Measurements from ENCODE around the gene CRTC2. TPM values are rescaled to one million over a fixed set of nuclear protein-coding genes. Genes with fewer than 3 reads are reported as not detected.

Gene CRTC2
- polyA plus RNA-seq, 1 donor = 23.3 TPM

DNA sequence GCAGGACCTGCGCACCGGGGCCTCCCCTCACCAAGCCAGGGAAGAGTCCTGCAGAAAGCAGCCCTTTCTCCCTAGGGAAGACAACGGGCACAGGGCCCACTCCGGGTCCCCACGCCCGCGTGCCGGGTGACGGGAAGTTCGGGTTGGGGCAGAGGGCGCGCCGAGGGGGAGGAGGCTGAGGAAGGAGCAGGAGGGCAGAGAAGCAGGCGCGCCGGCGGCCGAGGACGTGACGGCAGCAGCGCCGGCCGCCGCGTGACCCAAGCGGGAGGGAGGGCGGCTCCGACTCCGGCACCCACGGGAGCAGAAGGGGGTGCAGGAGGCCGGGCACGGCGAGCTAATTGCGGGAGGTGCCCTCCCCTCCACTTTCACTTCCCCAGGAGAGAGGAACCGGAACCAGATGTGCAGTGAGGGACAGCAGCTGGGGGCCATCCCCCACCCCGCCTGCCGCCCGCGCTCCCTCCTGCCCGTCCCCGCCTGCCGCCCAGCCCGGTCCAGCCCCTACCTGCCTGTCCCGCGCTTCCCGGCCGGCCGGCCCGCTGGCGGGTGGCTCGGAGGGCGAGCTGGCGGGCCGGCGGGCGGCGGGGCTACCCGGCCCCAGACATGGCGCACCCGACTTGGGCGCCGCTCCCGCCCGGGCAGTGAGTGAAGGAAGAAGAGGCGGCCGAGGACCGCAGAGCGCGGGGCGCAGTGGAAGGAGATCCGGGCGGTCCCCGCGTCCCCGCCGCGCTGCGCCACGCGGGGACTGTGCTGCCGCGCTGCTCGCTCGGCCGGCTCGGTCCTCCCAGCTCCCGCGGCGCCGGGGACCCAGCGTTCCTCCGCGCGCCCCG, 12.4 kb downstream of the CRTC2 start:
- DNase-seq = peak; percentile 74

DNA sequence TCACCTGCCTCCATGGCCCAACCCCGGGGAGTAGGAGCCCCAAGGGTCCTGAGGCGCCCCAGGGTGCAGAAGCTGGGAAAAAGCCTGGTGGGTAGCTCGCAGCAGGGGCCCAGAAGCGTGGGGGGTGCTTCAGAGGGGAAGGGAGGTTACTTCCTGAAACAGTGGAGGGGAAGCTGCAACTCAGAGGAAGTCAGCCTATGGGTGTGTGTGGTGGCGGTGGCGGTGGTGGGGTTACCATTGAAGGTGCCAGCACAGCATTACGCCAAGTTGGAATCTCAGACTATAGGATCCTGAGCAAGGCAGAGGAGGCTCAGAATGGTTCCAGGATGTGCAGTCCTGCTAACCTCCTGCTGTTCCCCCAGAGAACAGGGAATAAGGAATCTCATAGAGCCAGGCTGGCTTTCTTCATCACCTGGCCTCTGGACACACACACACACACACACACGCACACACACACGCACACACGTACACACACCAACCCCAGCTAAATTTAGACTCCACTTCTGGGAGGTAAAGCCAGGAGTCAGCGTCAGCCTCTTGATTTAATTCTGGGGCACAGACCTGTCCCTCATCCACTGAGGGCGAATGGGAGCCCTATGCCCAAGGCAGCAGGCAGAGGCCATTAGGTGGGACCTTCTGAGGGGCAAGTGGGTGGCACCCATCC, 13.1 kb downstream of the CRTC2 start:
- DNase-seq = no peak

DNA sequence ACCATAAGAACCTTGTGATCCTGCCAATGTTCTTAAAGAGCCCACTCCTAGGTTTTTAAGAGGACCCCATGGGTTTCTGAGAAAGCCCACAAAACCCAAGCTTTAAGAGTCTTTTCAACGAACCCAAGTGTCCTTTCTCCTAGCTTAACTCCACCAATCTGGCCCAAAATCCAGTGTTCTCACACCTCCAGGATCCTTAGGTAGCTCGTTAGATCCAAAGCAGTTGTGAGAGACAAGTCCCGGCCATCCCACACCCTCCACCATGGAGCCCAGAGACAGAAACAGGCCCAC, 13.6 kb downstream of the CRTC2 start:
- no peak for DNase-seq

- no peak for DNase-seq
These were observed 14.2 kb downstream of the CRTC2 start for GRCh38 chr1:153944005-153944826.

DNA sequence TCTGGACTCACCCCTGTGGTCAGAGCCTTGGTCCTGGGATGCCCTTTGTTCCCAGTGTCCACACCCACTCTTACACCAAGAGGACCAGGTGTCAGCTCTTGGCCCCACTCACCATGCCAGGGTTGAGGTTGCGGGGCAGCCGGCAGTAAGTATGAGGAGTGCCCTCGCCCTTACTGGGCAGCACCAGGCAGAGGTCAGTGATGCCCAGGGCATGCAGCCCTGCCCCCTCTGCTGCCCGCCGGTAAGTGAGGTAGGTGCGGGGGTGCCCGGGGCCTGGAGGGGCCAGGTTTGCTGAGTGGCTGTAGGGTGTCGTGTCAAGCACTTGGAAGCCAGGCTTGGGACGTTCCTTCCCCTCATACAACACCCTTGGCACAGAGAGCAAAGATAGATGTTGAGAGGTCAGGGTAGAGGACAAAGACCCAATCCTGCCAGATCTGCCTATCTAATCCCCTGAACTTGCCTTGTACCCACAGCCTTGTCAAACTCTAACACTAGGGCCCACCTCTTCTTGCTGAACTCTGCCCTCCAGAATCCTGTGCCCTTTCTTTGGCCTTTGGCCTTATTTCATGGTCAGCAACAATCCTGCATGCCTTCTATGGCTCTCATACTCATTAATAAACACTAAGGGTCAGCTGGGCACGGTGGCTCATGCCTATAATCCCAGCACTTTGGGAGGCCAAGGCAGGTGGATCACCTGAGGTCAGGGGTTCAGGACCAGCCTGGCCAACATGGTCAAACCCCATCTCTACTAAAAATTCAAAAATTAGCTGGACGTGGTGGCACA, 15.5 kb downstream of the CRTC2 start:
- no peak for DNase-seq

DNA sequence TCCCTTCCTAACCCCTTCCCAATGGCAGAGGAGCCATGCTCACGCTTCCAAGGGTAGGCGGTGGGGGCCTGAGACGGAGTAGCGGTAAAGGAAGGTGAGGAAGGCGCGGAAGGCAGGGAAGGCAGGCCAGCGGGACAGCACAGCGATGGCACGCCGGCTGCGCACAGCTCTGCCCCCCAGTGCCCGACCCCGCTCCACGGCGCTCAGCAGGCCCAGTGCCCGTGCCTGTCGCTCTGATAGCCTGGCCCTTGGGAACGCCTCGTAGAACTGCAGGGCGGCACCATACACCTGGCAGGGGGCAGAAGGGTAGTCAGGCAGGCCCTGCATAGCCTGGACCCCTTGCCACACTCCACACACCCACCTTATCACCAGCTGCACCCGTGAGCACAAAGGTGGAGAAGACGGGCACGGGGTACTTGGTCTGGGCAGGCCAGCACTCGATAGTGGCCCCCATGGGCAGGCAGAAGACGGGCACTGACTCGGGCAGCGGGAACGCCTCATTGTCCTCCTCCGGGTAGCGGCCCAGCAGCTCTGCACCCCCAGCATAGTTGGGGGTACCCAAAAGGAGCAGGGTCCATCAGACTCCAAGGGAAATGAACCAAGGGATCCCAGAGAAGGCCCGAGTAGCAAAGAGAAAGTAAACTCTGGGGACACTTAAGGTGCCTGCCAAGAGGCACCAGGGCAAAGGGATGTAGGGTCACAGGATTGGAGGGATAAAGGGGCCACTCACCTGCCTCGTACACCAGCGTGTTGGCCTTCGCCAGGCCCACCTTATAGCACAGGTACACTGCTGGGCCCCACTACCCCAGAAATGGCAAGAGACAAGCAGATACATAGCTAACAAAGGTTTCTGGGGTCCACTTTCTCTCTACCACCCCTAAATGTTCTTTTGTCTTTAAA, 16.3 kb downstream of the CRTC2 start:
- DNase-seq = no peak

DNA sequence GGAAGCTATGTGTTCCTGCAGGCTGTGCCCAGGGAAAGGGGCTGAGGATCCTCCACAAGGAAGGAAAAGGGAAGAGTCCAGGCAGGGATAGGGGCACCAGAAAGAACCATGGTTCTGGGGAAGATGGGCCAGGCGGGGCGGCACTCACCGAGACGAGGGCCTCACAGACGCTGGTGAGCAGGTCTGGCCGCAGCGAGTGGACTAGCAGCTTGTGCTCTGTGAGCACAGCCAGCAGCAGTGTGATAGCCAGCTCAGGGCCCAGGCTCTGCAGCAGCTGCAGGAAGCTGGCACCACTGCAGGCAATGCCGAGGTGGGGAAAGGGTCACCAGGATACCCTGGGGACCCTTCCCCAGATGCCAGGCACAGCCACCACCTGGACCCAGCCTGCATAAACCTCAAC, 17.7 kb downstream of the CRTC2 start:
- no peak for DNase-seq

DNA sequence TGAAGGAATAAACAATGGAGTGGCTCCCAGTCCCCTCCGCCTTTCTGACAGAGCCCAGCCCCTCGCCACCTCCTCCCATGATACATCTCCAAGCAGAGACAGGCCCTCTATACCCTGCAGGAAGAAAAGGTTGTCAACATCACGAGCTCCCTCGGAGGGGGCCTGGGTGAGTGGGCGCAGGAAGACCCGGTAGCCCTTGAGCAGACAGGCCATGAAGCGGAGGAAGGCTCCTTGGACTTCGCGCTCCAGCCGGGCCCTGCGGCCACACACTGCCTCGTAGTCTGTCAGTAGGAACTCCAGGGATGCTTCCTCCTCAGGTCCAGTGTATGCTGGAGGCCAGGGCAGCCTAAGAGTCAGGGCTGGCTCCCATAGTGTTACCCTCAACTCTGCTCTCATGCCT, 18.9 kb downstream of the CRTC2 start:
- DNase-seq = no peak

DNA sequence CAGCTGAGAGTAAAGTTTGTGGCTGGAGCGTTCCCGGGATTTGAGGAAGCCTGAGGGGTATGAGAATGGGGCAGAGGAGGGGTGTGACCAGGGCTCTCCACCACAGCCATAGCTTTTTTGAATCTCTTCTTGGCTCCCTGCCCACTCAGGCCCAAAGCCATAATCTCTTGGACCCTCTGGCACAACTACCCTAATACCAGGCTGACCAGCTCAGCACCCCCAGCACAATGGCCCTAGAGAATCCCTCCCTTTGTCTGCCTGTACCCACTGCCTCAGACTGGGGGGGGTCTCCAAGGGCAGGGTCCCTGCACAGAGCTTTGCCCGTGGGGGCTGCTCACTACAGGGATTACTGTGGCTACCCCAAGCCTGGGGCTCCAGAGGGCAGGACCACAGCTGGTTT, 19.4 kb downstream of the CRTC2 start:
- no peak for DNase-seq

DNA sequence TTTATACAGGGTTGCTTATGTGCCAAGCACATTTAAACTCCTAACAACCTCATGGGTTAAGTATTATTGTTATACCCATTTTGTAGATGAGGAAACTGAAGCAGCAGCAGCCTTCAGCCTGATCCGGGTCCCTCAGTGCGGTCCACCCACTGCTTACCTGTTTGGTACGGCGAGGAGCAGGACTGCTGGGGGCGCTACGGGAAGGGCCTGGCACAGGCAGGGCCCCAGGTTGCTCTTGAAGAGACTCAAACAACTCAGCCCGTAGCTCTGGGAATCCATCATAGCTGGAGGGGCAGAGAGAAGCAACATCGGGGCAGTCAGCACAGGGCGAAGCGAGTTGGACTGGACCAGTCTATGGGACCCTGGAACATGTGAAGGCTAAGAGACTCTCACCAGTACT, 21.1 kb downstream of the CRTC2 start:
- no peak for DNase-seq

DNA sequence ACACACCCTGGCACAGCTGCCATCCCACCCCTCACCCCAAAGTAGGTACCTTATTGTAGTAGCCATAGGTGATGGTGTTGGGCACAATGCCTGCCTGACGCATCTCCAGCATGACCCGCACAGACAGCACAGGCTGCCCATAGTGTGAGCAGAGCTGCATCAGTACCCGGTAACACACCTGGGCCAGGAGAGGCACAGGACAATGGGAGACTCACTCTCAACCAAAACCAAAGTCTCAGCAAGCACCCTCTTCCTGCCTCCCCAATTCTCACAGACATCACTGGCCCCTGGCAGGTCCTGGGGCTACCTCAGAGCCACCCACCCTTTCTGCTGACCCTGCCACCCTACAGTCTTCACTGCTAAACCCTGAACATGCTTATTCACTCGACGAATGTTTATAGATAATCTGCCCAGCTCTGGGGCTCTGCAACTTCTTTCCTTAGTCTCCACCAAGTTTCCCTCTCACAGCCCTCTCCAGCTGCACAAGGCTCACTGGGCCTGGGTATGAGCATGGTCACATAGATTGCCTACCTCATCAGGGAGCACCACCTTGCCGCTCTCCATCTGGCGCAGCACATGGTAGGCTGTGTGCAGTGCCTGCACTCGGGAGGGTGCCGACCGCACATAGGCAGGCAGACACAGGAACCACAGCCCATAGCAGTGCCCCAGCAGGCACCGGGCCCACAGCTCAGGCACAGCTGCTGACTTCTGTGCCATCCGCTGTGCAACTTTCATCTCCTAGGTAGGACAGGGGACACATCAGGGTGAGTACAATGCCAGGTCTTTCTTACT, 22.2 kb downstream of the CRTC2 start:
- no peak for DNase-seq

GRCh38 chr1:153934746-153935145, 23.7 kb downstream of the CRTC2 start:
- no peak for DNase-seq

DNA sequence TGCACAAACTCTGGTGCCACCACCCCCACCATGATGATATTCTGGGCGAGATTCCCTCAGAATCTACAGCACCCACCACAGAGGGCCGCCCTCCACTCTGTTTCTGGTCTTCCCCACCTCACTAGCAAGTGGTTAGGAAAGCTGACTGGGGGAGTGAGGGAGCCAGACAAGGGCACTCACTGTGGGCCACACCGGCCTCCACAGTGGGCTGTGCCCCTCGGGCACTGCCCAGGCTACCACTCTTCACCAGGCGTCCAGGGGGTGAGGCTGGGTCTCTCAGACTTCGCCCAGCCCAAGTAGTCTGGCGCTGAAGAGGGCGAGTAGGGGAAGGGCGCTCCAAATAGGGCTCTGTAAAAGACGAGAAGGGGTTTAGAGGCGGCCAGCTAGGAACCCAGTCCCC, 24.5 kb downstream of the CRTC2 start:
- DNase-seq = no peak

GRCh38 chr1:153933430-153933829, 25.0 kb downstream of the CRTC2 start:
- no peak for DNase-seq

DNA sequence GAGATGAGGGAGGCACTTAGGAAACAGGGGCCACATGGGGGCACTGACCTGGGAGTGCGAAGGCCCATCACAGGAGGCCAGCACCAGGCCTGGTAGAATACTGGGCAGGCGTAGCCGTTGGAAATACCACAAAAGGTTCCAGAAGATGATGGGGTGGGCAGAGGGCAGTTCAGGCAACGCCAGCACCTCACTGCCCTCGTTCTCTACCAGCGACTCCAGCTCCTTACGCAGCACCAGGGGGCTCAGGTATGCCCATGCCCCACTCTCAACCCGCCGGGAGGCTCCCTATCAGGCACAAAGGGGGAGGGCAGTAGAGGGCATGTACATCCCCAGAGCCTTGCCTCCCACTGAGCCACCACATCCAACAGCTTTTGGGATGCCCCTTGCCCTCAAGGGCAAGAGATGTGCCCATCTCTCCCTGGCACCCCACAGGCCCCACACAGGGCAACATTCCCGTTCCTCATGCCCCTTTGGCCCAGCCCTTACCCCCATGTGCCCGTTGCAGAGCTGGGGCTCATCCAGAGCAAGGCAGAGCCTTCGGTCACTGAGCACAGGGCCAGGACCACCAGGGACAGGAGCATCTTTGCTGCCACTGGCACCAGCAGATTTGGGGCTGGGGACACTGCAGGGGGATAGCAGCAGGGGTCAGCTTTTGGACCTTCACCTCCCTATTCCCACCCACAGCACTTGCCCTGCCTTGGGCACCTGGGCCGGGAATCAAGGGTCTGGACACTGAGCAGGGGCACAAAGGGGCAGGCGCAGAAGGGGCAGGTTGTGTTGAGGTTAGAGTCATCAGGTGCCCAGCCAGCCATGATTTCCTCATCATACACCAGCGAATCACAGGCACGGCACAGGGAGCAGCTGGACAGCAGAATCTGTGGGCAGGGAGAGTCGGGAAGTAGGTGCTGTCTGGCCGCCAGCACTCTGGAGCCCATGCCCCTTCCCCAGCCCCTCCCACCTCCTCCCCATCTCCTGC, 26.0 kb downstream of the CRTC2 start:
- no peak for DNase-seq

DNA sequence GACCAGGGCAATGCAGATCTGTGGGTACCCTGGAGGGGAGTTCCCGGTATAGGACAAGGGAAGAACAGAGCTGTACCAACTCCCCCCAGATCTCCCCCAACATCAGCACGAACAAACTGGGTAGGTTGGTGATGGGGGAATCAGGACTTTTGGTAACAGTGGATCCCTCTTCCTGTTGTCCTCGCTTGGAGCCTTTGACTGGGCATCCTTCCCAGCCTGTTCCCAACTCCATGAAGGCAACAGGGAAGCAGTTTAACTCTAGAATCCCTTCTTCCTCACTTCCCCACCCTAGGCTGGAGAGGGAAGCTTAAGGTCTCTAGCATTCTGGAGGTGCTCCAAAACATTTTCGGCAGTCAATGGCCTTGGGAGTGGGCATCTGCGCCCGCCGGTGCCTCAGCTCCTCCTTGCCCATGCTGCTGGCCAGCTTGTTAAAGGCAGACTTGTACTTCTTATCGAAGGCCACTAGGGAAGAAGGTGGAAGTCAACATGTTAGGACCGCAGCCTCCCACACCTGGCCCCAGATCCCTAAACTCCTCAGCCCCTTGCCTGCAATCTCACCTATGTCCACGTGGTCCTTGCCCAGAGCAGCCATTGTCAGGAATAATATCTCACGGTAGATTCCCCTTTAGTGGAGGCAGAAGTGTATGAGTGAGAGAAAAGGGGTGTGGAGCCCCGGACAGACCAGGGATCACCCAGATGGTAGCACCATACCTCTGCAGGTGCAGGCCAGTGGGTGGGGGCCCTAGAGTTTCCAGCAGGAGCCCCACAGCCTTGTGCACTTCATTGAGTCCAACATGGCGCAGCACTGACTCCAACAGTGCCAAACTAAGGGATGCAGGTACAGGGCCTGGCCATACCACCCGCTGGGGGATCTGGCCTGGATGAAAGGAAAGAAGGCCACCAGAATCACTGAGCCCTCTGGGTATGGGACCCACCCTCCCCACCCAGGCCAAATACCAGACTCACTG, 28.1 kb downstream of the CRTC2 start:
- DNase-seq = no peak

DNA sequence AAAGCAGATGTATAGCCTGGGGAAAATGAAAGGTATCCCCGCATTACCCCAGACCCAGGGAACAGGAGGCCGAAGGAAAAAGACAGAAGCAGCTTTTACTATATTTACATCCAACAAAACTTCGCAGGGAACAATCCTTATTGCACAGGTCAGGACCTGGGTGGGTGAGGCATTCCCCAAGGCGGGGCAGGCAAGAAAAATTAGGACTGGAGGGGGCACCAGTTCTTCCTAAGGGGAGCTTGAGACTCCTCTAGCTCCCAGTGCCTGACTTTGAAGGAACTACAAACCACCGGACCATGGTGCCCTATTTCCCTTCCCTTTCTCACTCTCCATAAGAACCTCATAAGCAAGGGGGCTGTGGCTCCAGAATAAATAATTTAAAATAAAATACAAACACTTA, 29.0 kb downstream of the CRTC2 start:
- DNase-seq = no peak

GRCh38 chr1:153928791-153929341, 29.5 kb downstream of the CRTC2 start:
- no peak for DNase-seq

Data from hindlimb muscle (tissue), 1 donor.